ENCODE results near the gene KIRREL3.

DNA sequence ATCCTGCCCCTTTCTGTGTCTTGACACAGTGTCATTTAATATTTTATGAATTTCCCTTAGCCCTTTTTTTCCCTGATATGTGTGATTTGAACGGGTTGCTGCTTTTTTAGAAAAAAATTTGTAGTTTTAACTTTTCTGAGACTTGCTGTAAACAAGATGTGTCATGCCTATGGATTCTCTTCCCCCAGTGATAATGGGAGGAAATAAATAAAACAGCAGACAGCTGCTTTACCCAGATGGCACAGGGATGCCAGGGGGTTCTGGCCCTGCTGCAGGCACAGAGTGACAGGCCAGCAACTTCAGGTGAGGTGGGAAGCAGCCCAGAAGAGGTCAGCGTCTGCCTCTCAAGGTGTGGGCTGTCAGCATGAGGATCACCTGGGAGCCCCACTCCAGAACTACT, 266.9 kb downstream of the KIRREL3 start:
- TF ChIP-seq RFX5 (IDR thresholded peaks at IDR 0.05; ENCODE audit: low read depth, low read length) (no peak), MAFK (IDR thresholded peaks at IDR 0.05; ENCODE audit: low read depth, low read length) (no peak), POLR2A (IDR thresholded peaks at IDR 0.05; ENCODE audit: low read depth, low read length) (no peak), BHLHE40 (IDR thresholded peaks at IDR 0.05; ENCODE audit: low read depth, low read length) (no peak), RAD21 (IDR thresholded peaks at IDR 0.05; ENCODE audit: low read length) (no peak), CEBPB (IDR thresholded peaks at IDR 0.05; ENCODE audit: low read depth, low read length) (no peak), MXI1 (IDR thresholded peaks at IDR 0.05; ENCODE audit: borderline replicate concordance, low read depth, low read length) (no peak), FOS (IDR thresholded peaks at IDR 0.05; ENCODE audit: low read depth, low read length) (0 out of 2 replicates have a peak, but pooled peaks have one; percentile 5), RCOR1 (IDR thresholded peaks at IDR 0.05; ENCODE audit: insufficient replicate concordance, low read length) (no peak), NFE2L2 (IDR thresholded peaks at IDR 0.05; ENCODE audit: low read depth, low read length) (no peak), SMC3 (IDR thresholded peaks at IDR 0.05; ENCODE audit: low read depth, low read length) (no peak), CHD1 (IDR thresholded peaks at IDR 0.05; ENCODE audit: low read depth, low read length) (no peak)
- TF ChIP-seq, protein P1, sequence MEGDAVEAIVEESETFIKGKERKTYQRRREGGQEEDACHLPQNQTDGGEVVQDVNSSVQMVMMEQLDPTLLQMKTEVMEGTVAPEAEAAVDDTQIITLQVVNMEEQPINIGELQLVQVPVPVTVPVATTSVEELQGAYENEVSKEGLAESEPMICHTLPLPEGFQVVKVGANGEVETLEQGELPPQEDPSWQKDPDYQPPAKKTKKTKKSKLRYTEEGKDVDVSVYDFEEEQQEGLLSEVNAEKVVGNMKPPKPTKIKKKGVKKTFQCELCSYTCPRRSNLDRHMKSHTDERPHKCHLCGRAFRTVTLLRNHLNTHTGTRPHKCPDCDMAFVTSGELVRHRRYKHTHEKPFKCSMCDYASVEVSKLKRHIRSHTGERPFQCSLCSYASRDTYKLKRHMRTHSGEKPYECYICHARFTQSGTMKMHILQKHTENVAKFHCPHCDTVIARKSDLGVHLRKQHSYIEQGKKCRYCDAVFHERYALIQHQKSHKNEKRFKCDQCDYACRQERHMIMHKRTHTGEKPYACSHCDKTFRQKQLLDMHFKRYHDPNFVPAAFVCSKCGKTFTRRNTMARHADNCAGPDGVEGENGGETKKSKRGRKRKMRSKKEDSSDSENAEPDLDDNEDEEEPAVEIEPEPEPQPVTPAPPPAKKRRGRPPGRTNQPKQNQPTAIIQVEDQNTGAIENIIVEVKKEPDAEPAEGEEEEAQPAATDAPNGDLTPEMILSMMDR (conservative IDR thresholded peaks at IDR 0.05; ENCODE audit: low read depth, low read length), result no peak
- TF ChIP-seq, protein P2, sequence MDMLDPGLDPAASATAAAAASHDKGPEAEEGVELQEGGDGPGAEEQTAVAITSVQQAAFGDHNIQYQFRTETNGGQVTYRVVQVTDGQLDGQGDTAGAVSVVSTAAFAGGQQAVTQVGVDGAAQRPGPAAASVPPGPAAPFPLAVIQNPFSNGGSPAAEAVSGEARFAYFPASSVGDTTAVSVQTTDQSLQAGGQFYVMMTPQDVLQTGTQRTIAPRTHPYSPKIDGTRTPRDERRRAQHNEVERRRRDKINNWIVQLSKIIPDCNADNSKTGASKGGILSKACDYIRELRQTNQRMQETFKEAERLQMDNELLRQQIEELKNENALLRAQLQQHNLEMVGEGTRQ (IDR thresholded peaks at IDR 0.05; ENCODE audit: low read depth, low read length), result no peak

Measured in IMR-90 (cell line).